Cardiac fibroblast (primary cell): Measurements from ENCODE around the gene FERMT3.
"Not testable (repeated sequence)": the region's sequence is repeated elsewhere in the genome, so short reads cannot be mapped to it uniquely, and the experiment has no call there.

Experiments
- DNase-seq, 2 donors: peaks; one replicate each; pipeline versions ENCODE4 v3.0.0 to v3.0.0-alpha.2; 2010; ENCODE audit warnings: low read depth in 2 of 2
- H3K4me3 ChIP-seq, 2 donors: replicated peaks in 1 of 2; 1 replicate in 1 of 2; 2 replicates in 1 of 2; pipeline ENCODE4 v1.5.1; 2011; ENCODE audit warnings: low read depth in 2 of 2, low read length in 2 of 2, mild to moderate bottlenecking in 2 of 2, moderate library complexity in 1 of 2
- TF ChIP-seq, protein P1 (sequence below): IDR thresholded peaks from one replicate; pipeline ENCODE4 v1.5.1; 2011; ENCODE audit warnings: low read depth, mild to moderate bottlenecking, low read length, inconsistent platforms

The FERMT3 gene

DNA sequence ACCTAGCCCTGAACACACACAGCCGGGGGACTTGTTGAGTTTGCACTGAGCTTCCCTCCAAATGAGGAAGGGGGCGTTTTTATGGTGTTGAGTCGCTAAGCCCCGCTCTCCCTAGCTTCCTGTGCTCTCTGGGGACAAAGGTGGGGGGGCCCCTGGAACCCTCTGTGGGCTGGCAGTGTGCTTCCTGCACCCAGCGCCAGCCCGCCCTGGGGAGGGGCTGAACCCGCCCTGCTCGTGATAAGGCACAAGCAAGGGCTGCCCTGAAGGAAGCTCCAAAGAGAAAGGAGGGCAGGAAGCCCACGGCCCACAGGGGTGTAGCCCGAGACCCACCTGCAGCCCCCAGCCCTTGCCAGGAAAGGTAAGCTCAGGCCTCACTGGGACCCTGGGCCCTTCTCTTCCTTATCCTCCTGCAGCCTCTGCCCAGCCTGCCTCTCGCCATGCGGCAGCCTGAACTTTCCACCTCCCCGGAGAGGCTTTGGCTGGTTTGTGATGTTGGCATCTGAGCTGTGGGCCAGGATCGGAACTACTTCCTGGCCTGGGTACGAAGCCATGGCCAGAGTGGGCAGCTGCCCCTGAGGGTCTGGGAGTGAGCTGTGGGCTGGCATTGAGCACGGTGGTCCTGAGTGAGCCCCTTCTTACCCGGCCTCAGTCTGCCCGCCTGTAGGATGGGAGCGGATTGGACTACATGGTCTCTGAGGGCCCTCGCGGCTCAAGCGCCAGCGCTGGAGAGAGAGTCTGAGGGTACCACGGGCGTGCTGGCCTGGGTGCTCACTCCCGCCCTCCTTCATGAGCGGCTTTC, at the start of gene FERMT3:
Gene FERMT3, plus strand, starts transcription at position 265 of the 799 bp plus-strand sequence. CDS start 644 bp downstream, outside the sequence.
- TF ChIP-seq, protein P1, sequence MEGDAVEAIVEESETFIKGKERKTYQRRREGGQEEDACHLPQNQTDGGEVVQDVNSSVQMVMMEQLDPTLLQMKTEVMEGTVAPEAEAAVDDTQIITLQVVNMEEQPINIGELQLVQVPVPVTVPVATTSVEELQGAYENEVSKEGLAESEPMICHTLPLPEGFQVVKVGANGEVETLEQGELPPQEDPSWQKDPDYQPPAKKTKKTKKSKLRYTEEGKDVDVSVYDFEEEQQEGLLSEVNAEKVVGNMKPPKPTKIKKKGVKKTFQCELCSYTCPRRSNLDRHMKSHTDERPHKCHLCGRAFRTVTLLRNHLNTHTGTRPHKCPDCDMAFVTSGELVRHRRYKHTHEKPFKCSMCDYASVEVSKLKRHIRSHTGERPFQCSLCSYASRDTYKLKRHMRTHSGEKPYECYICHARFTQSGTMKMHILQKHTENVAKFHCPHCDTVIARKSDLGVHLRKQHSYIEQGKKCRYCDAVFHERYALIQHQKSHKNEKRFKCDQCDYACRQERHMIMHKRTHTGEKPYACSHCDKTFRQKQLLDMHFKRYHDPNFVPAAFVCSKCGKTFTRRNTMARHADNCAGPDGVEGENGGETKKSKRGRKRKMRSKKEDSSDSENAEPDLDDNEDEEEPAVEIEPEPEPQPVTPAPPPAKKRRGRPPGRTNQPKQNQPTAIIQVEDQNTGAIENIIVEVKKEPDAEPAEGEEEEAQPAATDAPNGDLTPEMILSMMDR, result no peak
- H3K4me3 ChIP-seq, result peak within 1 kb of the TSS in 1 of 2 donors; percentile 30
- no peak for DNase-seq

DNA sequence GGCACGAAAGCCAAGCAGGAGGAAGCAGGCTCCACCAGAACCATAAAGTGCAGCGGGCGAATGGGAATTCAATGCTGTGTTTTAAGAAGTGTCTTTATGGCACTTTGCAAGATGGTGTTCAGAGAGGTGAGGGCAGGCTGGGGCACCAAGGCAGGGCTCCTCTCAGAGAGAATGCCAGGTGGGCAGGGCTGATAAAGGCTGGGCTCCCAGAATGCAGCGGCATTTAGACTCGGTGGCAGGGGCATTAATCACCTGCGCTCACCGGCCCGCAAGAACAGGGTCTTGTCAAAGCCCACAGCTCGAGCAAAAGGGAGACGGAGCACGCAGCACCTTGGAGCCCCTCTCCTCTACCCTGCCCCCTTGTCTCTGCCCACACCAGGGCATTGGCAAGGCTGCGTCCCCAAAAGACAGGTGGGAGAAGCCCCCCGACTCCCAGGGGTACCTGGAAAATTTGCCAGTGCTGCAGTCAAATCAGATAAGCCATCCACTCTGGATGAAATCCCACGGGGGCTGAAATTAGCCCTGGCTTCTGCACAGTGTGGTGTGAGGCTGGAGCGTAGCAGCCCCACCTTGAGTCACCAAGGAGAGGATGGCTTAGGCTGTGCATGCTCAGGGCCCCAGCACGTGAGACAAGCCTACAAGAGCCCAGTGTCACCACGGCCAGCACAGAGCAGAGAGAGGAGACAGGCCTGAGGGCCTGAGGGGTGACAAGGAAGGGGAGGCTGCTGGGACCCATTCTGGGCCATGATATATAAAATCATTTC, 48.7 kb upstream of the FERMT3 start:
- TF ChIP-seq, protein P1, result no peak
- no peak overlapping the region for H3K4me3 ChIP-seq
- no peak for DNase-seq

DNA sequence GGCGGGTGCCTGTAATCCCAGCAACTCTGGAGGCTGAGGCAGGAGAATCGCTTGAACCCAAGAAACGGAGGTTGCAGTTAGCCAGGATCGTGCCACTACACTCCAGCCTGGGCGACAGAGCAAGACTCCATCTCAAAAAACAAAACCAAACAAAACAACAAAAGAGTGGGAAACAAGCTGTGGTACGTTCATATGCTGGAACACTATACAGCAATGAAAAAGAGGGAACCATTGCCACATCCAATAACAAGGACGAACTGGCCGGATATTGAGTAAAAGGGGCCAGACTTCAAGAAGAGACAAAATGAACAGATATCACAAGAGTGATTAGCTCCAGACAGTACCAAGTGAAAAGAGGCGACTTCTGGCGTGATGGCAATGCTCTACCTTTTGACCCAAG, 45.5 kb upstream of the FERMT3 start:
- DNase-seq, result no peak
- TF ChIP-seq, protein P1, result no peak
- H3K4me3 ChIP-seq, result no peak overlapping the region

DNA sequence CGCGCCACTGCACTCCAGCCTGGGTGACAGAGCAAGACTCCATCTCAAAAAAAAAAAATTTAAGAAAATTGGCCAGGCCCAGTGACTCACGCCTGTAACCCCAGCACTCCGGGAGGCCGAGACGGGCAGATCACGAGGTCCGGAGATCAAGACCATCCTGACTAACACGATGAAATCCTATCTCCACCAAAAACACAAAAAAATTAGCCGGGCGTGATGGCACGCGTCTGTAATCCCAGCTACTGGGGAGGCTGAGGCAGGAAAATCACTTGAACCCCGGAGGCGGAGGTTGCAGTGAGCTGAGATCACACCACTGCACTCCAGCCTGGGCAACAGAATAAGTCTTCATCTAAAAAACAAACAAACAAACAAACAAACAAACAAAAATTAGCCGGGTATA, 43.8 kb upstream of the FERMT3 start:
- not testable (repeated sequence) for DNase-seq

DNA sequence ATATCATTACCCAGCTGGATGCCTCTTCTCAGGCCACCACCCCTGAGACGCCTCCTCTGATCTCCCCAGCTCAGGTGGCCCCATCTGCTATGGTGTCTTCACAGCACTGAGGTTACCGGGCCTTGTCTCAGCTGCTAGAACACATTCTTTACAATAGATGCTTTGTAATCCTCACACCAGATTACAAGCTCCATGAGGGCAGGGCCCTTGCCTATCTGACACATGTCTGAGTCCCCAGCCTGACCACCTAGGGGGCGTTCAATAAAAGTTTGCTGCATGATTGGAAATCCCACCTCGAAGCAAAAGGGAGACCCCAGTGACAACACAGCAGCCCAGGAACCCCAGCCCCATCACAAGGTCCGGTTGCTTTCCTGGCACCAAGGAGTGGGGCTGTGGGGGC, 42.6 kb upstream of the FERMT3 start:
- DNase-seq, result no peak
- TF ChIP-seq, protein P1, result no peak
- no peak overlapping the region for H3K4me3 ChIP-seq

More for the DNA sequence above, 43.8 kb upstream of the FERMT3 start:
- H3K4me3 ChIP-seq, result not testable (repeated sequence)

DNA sequence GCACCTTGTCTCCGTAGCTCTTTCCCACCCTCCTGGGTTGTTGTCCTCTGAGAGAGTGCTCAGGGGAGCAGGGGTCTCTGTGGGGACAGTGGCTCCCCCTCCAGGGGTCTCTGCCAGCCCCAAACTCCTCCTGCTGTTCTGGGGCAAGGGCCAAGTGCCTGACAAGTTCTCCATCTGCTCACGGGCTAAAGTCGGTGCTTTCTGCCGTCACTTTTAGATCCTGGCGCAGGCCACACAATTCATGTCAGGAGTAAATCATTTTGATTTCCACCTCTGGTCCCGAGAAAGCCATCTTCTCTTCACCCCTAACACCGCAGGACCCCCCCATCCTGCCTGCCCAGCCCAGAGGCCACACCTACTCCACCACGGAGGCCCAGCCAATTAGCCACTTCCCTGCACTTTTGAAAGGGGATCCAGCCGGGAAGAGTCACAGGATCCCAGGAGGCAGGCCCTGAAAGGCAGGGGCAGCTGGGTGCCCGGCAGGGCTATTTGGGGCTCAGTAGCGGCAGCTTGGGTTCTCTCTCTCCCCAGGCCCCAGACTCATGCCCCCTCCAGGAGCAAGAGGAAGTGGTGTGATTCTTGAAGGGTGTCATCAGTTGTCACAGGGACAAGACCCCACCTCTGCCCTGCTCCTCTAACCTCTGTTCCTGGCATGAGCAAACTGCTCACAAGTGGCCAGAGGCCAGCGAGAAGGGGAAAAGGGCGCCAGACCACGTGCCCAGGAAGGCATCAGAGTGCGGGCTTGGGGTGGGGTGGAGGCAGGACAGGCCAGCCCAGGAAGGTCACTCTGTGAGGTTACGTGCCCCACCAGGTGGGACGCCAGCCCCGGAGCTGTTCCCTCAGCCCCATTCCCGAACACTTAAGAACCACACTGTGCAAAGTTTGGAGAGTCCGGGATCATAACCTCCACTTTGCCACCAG, 41.9 kb upstream of the FERMT3 start:
- DNase-seq, result no peak
- peak overlapping the region; percentile 64 to 65 for H3K4me3 ChIP-seq
- TF ChIP-seq, protein P1, result no peak
